CD14-positive monocyte (primary cell): ENCODE results near the gene PPP2R2C. TPM values are rescaled to one million over a fixed set of nuclear protein-coding genes. Genes with fewer than 3 reads are reported as not detected.

Source experiments
- DNase-seq, 3 donors: peaks; one replicate each; pipeline ENCODE4 v3.0.0-alpha.2; 2011 to 2022
- H2AFZ ChIP-seq: 2 replicates; pipeline ENCODE4 v1.6.0; 2012; ENCODE audit warnings: mild to moderate bottlenecking, low read depth, low read length, inconsistent platforms; ENCODE audit not compliant: insufficient read depth, poor library complexity, severe bottlenecking
- H3K27ac ChIP-seq, 2 donors: 1 replicate in 1 of 2; 2 replicates in 1 of 2; pipeline ENCODE4 v1.5.1; 2012 to 2013; ENCODE audit warnings: low read length in 2 of 2, control low read depth in 1 of 2, inconsistent platforms in 1 of 2, low read depth in 1 of 2, mild to moderate bottlenecking in 1 of 2
- H3K27me3 ChIP-seq, 2 donors: one replicate each; pipeline versions ENCODE4 v1.6.0 to v1.6.1; 2011 to 2013; ENCODE audit warnings: low read length in 2 of 2; ENCODE audit not compliant: control insufficient read depth in 2 of 2, insufficient read depth in 2 of 2
- H3K36me3 ChIP-seq, 2 donors: replicated peaks in 1 of 2; 1 replicate in 1 of 2; 2 replicates in 1 of 2; pipeline versions ENCODE4 v1.5.1 to v1.6.1; 2012 to 2013; ENCODE audit warnings: low read length in 2 of 2, control low read depth in 1 of 2, inconsistent platforms in 1 of 2, mild to moderate bottlenecking in 1 of 2; ENCODE audit not compliant: insufficient read depth in 2 of 2, control insufficient read depth in 1 of 2
- H3K4me1 ChIP-seq, 2 donors: 1 replicate in 1 of 2; 2 replicates in 1 of 2; pipeline versions ENCODE4 v1.5.1 to v1.6.1; 2012 to 2013; ENCODE audit warnings: low read length in 2 of 2, control low read depth in 1 of 2, inconsistent platforms in 1 of 2, mild to moderate bottlenecking in 1 of 2, moderate library complexity in 1 of 2; ENCODE audit not compliant: insufficient read depth in 2 of 2, control insufficient read depth in 1 of 2
- H3K4me2 ChIP-seq: replicated peaks from 2 replicates; pipeline ENCODE3; 2012; ENCODE audit warnings: low read length, moderate library complexity, mild to moderate bottlenecking; ENCODE audit not compliant: poor library complexity, severe bottlenecking; ENCODE audit errors: extremely low read depth
- H3K4me3 ChIP-seq, 3 experiments: fragments of 200-600 bp in 1 of 3; sonication (generic) in 1 of 3; replicated peaks in 1 of 3; 1 replicate in 2 of 3; 2 replicates in 1 of 3; pipeline ENCODE4 v1.5.1; 2011 to 2013; ENCODE audit warnings: low read length in 3 of 3, mild to moderate bottlenecking in 3 of 3, control low read depth in 2 of 3, low read depth in 2 of 3, inconsistent platforms in 1 of 3, moderate library complexity in 1 of 3
- H3K79me2 ChIP-seq: 2 replicates; pipeline ENCODE4 v1.6.0; 2012; ENCODE audit warnings: mild to moderate bottlenecking, control low read depth, inconsistent platforms, low read length, moderate library complexity; ENCODE audit not compliant: insufficient read depth
- H3K9ac ChIP-seq: 2 replicates; pipeline ENCODE4 v1.6.0; 2017; ENCODE audit warnings: low read length, mild to moderate bottlenecking; ENCODE audit not compliant: insufficient read depth, poor library complexity, severe bottlenecking
- H3K9me3 ChIP-seq, 2 donors: replicated peaks in 1 of 2; 1 replicate in 1 of 2; 2 replicates in 1 of 2; pipeline versions ENCODE4 v1.5.1 to v1.6.1; 2012 to 2013; ENCODE audit warnings: low read length in 2 of 2, control low read depth in 1 of 2; ENCODE audit not compliant: control insufficient read depth in 1 of 2, insufficient read depth in 1 of 2
- H4K20me1 ChIP-seq: 2 replicates; pipeline ENCODE4 v1.6.0; 2012; ENCODE audit warnings: mild to moderate bottlenecking, low read length, control low read depth, moderate library complexity; ENCODE audit not compliant: insufficient read depth
- H3K27ac Mint-ChIP-seq, 7 donors: one replicate each; pipeline ENCODE4 v1.8.0; 2020; ENCODE audit warnings: mild to moderate bottlenecking in 7 of 7, mixed read lengths in 7 of 7, moderate library complexity in 6 of 7, inconsistent platforms in 2 of 7
- H3K27me3 Mint-ChIP-seq, 3 donors: one replicate each; pipeline ENCODE4 v1.8.0; 2021 to 2022; ENCODE audit warnings: low read depth in 3 of 3, mild to moderate bottlenecking in 3 of 3, mixed read lengths in 3 of 3, moderate library complexity in 3 of 3, inconsistent platforms in 1 of 3
- H3K36me3 Mint-ChIP-seq, 2 donors: one replicate each; pipeline ENCODE4 v1.8.0; 2020; ENCODE audit warnings: mixed read lengths in 2 of 2, inconsistent platforms in 1 of 2, mild to moderate bottlenecking in 1 of 2
- H3K4me1 Mint-ChIP-seq: one replicate; pipeline ENCODE4 v1.8.0; 2020; ENCODE audit warnings: mild to moderate bottlenecking, mixed read lengths
- H3K4me3 Mint-ChIP-seq, 2 donors: one replicate each; pipeline ENCODE4 v1.8.0; 2020; ENCODE audit warnings: mild to moderate bottlenecking in 2 of 2, mixed read lengths in 2 of 2, moderate library complexity in 1 of 2
- H3K9me3 Mint-ChIP-seq, 7 donors: one replicate each; pipeline ENCODE4 v1.8.0; 2020 to 2022; ENCODE audit warnings: mixed read lengths in 7 of 7, mild to moderate bottlenecking in 6 of 7, moderate library complexity in 6 of 7, inconsistent platforms in 2 of 7
- CTCF ChIP-seq: fragments of 200-600 bp; IDR thresholded peaks from one replicate; pipeline ENCODE4 v1.8.0; 2022; ENCODE audit warnings: antibody characterized with exemption, mild to moderate bottlenecking
- WGBS: methylation state at CpG from one replicate; pipeline ENCODE4 v1.1.5; 2013; ENCODE audit warnings: missing lambda C conversion rate; ENCODE audit not compliant: insufficient coverage; 5-methylcytosine and 5-hydroxymethylcytosine counted together
- intact Hi-C, 2 donors: fragments of 100-400 bp; cut with micrococcal nuclease; formaldehyde crosslinking; loops; one replicate each; pipeline versions ENCODE4 v1.15.0 to v1.15.1; 2023
- polyA plus RNA-seq, 3 donors: library from polyadenylated mRNA; depleted of rRNA in 1 of 3; unstranded in 2 of 3; stranded (reverse) in 1 of 3; fragments of 300-500 nt in 2 of 3; fragments of >200 nt in 1 of 3; fragmentation: Illumina TruSeq in 2 of 3; gene quantifications; 1 replicate in 2 of 3; 2 replicates in 1 of 3; pipeline ENCODE4 v1.2.3, GENCODE V29; 2012 to 2021

Gene PPP2R2C
- polyA plus RNA-seq, 3 donors, result not detected

GRCh38 chr4:6270636-6271121, 201.7 kb downstream of the PPP2R2C start:
- no peak for DNase-seq
- H3K9me3 Mint-ChIP-seq, result peaks cover 0 to 22% (median 7%) of the 10 kb centered on the region in 7 donors
- Histone ChIP-seq H4K20me1 (no peaks in the 10 kb centered on the region), H3K27me3 (peaks cover 8 to 34% of the 10 kb centered on the region in 2 donors), H3K9me3 (peaks cover 0 to 9% of the 10 kb centered on the region in 2 donors), H3K4me1 (peaks cover 28 to 39% of the 10 kb centered on the region in 2 donors), H3K79me2 (no peaks in the 10 kb centered on the region), H3K36me3 (no peaks in the 10 kb centered on the region), H3K27ac (no peak overlapping the region), H3K9ac (no peak overlapping the region), H3K4me2 (peak overlapping the region; percentile 80), H2AFZ (no peak overlapping the region), H3K4me3 (peak overlapping the region in 1 of 3 experiments; percentile 74)
- H3K4me1 Mint-ChIP-seq, result peaks cover 27% of the 10 kb centered on the region
- no peak for TF ChIP-seq CTCF
- H3K27me3 Mint-ChIP-seq, result peaks cover 32 to 67% (median 42%) of the 10 kb centered on the region in 3 donors
- peaks cover 0 to 2% of the 10 kb centered on the region in 2 donors for H3K36me3 Mint-ChIP-seq
- 64% methylated on average over 4 of the region's 8 CpGs for WGBS
- no peak overlapping the region for H3K27ac Mint-ChIP-seq
- peak overlapping the region; percentile 72 to 85 for H3K4me3 Mint-ChIP-seq
- intact Hi-C loops, result no loop called here

Other genes starting within 250 kb of the PPP2R2C start
- 1 to 10 TPM in 1 of 3 donors, under 1 TPM in 2; 0.39 to 1.8 (median 0.93) TPM for gene WFS1, start 202.8 kb downstream of the PPP2R2C start, polyA plus RNA-seq
- gene MAN2B2, start 102.6 kb upstream of the PPP2R2C start, polyA plus RNA-seq, result 10 to 100 TPM in 2 of 3 donors, 1 to 10 TPM in 1; 9.6 to 28.4 (median 10.6) TPM
- gene MRFAP1, start 168.1 kb upstream of the PPP2R2C start, polyA plus RNA-seq, result 100 to 1,000 TPM in 2 of 3 donors, 10 to 100 TPM in 1; 72.1 to 180 (median 171) TPM
- 10 to 100 TPM; 13.6 to 71.2 (median 29.3) TPM for gene S100P, start 221.3 kb upstream of the PPP2R2C start, polyA plus RNA-seq
- 10 to 100 TPM in 2 of 3 donors, 1 to 10 TPM in 1; 7.6 to 19.1 (median 13.8) TPM for gene MRFAP1L1, start 237.3 kb upstream of the PPP2R2C start, polyA plus RNA-seq
- 10 to 100 TPM in 2 of 3 donors, 1 to 10 TPM in 1; 6.7 to 30.9 (median 20.1) TPM for gene BLOC1S4, start 243.6 kb upstream of the PPP2R2C start, polyA plus RNA-seq